ENCODE data around the gene PCK1. TPM values are rescaled to one million over a fixed set of nuclear protein-coding genes. Genes with fewer than 3 reads are reported as not detected.

PCK1 gene
- total RNA-seq, 1 experiment from 2014 or later, result not detected

DNA sequence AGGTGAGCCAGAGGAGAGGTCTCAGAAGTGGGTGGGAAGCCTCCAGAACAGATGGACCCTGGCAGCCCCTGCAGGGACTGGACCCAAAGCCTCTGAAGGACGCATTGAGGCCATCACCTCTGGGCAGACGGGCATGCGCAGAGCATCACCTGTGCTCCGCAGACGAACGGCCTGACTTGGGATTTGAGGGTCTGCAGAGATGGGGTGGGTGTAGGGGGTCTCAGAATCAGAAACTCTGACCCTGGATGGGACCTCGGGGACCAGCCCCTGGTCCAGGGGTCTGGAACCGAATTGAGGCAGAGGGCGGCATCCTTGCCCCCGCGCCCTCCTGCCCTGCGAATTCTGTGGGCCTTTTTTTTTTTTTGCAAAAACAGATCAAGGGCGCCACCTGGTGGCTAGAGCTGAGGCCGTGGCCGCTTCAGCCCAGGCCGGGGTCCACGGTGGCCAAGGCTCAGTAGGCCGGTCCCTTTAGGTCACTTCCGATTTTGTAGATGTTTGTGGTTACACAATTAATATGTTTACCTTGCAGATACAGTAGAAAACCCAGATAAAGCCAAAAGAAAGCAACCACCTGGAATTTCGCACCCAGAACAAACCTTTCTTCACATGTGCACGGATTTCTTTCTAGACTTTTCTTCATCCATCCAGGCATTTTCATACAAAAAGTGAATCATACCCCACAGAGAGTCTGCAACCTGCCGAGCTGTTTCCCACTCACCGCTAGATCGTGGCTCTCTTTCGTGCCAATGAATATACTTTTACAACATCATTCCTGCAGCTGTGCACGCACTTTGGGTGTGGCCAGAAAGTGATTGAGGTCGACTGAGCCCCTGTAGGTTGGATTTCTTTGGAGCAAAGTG is 33.4 kb downstream of the PCK1 start:
- ChIA-PET CTCF (interaction anchor here (0.6 to 0.9 kb wide), 7 partner anchors 26 to 964 kb away, joined by 3 to 11 read pairs (median 4); partner anchors contain the start of gene ZBP1), POLR2A (ENCODE audit: unreplicated experiment) (no interaction called here)
- H3K27ac ChIP-seq, result no peak overlapping the region
- H3K36me3 ChIP-seq (ENCODE audit: low read depth), result no peaks in the 10 kb centered on the region
- H3K4me3 ChIP-seq, result no peak overlapping the region
- no peaks in the 10 kb centered on the region for H3K9me3 ChIP-seq (ENCODE audit: insufficient read depth, low read depth)
- DNase-seq, result peak in 1 of 2 experiments; percentile 56
- H3F3A ChIP-seq (ENCODE audit: insufficient read depth, low read depth), result peaks cover 11% of the 10 kb centered on the region; the same call in 1 of the 2 replicates
- intact Hi-C loops (cut with micrococcal nuclease; ENCODE audit: unreplicated experiment), result loop anchor here (1.0 to 10.0 kb wide), 4 partner anchors 80 to 500 kb away; no protein-coding TSS in a partner anchor
- no peaks in the 10 kb centered on the region for H3K9me2 ChIP-seq (ENCODE audit: insufficient read depth)
- H3K79me2 ChIP-seq (ENCODE audit: low read depth), result no peaks in the 10 kb centered on the region
- TF ChIP-seq EZH2 (IDR thresholded peaks at IDR 0.05; ENCODE audit: low read depth), result no peak
- TF ChIP-seq, protein P1, sequence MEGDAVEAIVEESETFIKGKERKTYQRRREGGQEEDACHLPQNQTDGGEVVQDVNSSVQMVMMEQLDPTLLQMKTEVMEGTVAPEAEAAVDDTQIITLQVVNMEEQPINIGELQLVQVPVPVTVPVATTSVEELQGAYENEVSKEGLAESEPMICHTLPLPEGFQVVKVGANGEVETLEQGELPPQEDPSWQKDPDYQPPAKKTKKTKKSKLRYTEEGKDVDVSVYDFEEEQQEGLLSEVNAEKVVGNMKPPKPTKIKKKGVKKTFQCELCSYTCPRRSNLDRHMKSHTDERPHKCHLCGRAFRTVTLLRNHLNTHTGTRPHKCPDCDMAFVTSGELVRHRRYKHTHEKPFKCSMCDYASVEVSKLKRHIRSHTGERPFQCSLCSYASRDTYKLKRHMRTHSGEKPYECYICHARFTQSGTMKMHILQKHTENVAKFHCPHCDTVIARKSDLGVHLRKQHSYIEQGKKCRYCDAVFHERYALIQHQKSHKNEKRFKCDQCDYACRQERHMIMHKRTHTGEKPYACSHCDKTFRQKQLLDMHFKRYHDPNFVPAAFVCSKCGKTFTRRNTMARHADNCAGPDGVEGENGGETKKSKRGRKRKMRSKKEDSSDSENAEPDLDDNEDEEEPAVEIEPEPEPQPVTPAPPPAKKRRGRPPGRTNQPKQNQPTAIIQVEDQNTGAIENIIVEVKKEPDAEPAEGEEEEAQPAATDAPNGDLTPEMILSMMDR (conservative IDR thresholded peaks at IDR 0.05), result peak; percentile 98
- H3K27me3 ChIP-seq (ENCODE audit: insufficient read depth, low read depth), result peaks cover 26% of the 10 kb centered on the region
- H3K4me1 ChIP-seq (replicated peaks; ENCODE audit: insufficient read depth), result peaks cover 4% of the 10 kb centered on the region; the same call in 1 of the 2 replicates
- H3K4me2 ChIP-seq, result 0 out of 2 replicates have a peak overlapping the region, but pooled peaks have one; percentile 6
- BruUV-seq (replicated peaks), result no TSS peak
- no peaks in the 10 kb centered on the region for H4K20me1 ChIP-seq (ENCODE audit: insufficient read depth)
- H2AFZ ChIP-seq, result no peak overlapping the region

DNA sequence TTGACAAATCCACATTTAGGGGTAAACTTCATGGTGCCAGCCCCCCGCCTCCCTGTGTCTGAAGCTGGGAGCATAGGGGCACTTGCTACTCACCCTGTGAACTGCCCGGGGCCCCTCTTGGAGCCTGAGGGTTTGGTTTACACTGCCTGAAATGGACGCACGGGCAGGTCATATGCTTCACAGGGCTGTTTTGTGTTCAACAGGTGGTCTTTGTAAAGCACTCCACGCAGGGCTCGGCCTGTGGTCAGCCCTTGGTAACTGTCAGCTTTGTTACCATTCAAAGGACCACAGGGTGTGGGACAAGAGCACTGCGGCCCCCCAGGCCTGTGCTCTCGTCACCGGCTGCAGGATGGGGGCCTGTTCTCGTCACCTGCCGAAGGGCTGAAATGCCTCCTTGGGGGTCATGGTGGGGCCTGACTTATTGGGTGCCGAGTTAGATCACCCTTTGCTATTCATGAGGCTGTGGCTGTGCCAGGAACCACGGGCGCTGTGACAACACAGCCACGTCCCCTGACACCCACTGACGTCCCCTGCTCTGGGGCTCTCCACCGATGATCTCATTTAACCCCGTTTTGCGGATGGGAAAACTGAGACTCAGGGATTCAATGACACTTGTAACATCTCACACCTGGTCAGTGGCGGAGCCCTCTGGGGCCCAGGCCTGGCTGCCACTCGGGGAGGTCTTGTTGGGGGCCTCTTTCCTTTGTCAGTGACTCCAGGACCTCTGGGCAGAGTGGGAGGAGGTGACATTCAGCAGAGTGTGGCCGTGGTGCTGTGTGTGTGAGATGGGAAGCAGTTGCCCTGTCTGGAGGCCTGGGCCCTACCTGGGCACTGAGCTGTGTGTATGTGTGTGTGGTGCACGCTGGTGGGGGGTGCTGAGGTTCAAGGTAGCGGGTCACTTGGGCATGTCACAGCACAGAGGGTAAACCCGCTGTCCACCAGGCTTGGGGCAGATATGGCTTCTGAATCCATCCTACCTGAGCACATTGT is 34.4 kb downstream of the PCK1 start:
- ChIA-PET POLR2A (ENCODE audit: unreplicated experiment) (no interaction called here), CTCF (interaction anchor here (0.6 to 0.9 kb wide), 3 partner anchors 23 to 91 kb away, joined by 3 to 11 read pairs (median 3); no protein-coding TSS in a partner anchor)
- Histone ChIP-seq H3K27ac (no peak overlapping the region), H3K79me2 (ENCODE audit: low read depth) (no peaks in the 10 kb centered on the region), H3K9me3 (ENCODE audit: insufficient read depth, low read depth) (no peaks in the 10 kb centered on the region), H3K4me1 (replicated peaks; ENCODE audit: insufficient read depth) (peaks cover 4% of the 10 kb centered on the region; the same call in 1 of the 2 replicates), H3K27me3 (ENCODE audit: insufficient read depth, low read depth) (peaks cover 17% of the 10 kb centered on the region), H4K20me1 (ENCODE audit: insufficient read depth) (no peaks in the 10 kb centered on the region), H2AFZ (no peak overlapping the region), H3K9me2 (ENCODE audit: insufficient read depth) (no peaks in the 10 kb centered on the region), H3F3A (ENCODE audit: insufficient read depth, low read depth) (peaks cover 18% of the 10 kb centered on the region; the same call in 1 of the 2 replicates), H3K36me3 (ENCODE audit: low read depth) (no peaks in the 10 kb centered on the region), H3K4me3 (no peak overlapping the region), H3K4me2 (no peak overlapping the region)
- DNase-seq, result no peak
- TF ChIP-seq, protein P1 (conservative IDR thresholded peaks at IDR 0.05), result no peak
- TF ChIP-seq EZH2 (IDR thresholded peaks at IDR 0.05; ENCODE audit: low read depth), result no peak
- intact Hi-C loops (cut with micrococcal nuclease; ENCODE audit: unreplicated experiment), result loop anchor here (2.0 to 10.0 kb wide), 2 partner anchors 23 to 501 kb away; no protein-coding TSS in a partner anchor
- no TSS peak for BruUV-seq (replicated peaks)

Data from PC-9 (cell line).